ENCODE results near the gene SIX5.
"Not testable (repeated sequence)": the region's sequence is repeated elsewhere in the genome, so short reads cannot be mapped to it uniquely, and the experiment has no call there.

SIX5 gene
- total RNA-seq, result 1.0 to 1.2 (median 1.2) reads per million in 3 experiments

GRCh38 chr19:45768984-45769782 is at the start of gene SIX5:
Gene SIX5 (minus strand): TSS chr19:45769252. CDS start chr19:45768844, 408 bp downstream.
- peak; percentile 89 for DNase-seq

GRCh38 chr19:45817725-45818301 is 48.8 kb upstream of the SIX5 start:
- no peak for DNase-seq

GRCh38 chr19:45817010-45817724 is 48.1 kb upstream of the SIX5 start:
- peak; percentile 91 for DNase-seq

GRCh38 chr19:45816236-45817009 is 47.4 kb upstream of the SIX5 start:
- no peak for DNase-seq

- DNase-seq, result no peak
These were observed 46.6 kb upstream of the SIX5 start for GRCh38 chr19:45815481-45816216.

GRCh38 chr19:45814851-45815480 is 45.9 kb upstream of the SIX5 start, which contains the start of gene RSPH6A:
Gene RSPH6A (minus strand): TSS chr19:45815308. CDS start chr19:45815176, 132 bp downstream.
- no peak for DNase-seq

GRCh38 chr19:45814166-45814780 is 45.2 kb upstream of the SIX5 start:
- no peak for DNase-seq

GRCh38 chr19:45812297-45812696 is 43.2 kb upstream of the SIX5 start:
- DNase-seq, result no peak

- no peak for DNase-seq
These were observed 40.6 kb upstream of the SIX5 start for GRCh38 chr19:45809643-45810159.

- DNase-seq, result no peak
These were observed 36.7 kb upstream of the SIX5 start for GRCh38 chr19:45805719-45806118.

- DNase-seq, result no peak
These were observed 35.8 kb upstream of the SIX5 start for GRCh38 chr19:45804959-45805230.

GRCh38 chr19:45804140-45804958 is 35.3 kb upstream of the SIX5 start:
- DNase-seq, result no peak

GRCh38 chr19:45801603-45802175 is 32.6 kb upstream of the SIX5 start:
- no peak for DNase-seq

- DNase-seq, result no peak
These were observed 31.1 kb upstream of the SIX5 start for GRCh38 chr19:45800070-45800553.

- DNase-seq, result not testable (repeated sequence)
These were observed 30.5 kb upstream of the SIX5 start for GRCh38 chr19:45799541-45799940.

GRCh38 chr19:45798995-45799517 is 30.0 kb upstream of the SIX5 start:
- peak; percentile 53 for DNase-seq

GRCh38 chr19:45794627-45795026 is 25.6 kb upstream of the SIX5 start:
- DNase-seq, result no peak

- DNase-seq, result no peak
These were observed 24.8 kb upstream of the SIX5 start for GRCh38 chr19:45793876-45794275.

GRCh38 chr19:45793178-45793564 is 24.1 kb upstream of the SIX5 start:
- no peak for DNase-seq

Measured in central memory CD4-positive, alpha-beta T cell (primary cell).